Activated CD4-positive, CD25-positive, alpha-beta regulatory T cell treated with anti-CD3 and anti-CD28 coated beads, Interleukin-2, amount 50 U/mL, for 72 hours (primary cell): Measurements from ENCODE around the gene REXO4.
"Not testable (repeated sequence)": the region's sequence is repeated elsewhere in the genome, so short reads cannot be mapped to it uniquely, and the experiment has no call there.

Experiments used
- DNase-seq: peaks from one replicate; pipeline ENCODE4 v3.0.0; 2021

REXO4 gene

GRCh38 chr9:133385452-133385851, 32.4 kb downstream of the REXO4 start:
- DNase-seq = no peak

- DNase-seq = no peak
Measured at GRCh38 chr9:133384736-133385321, 33.0 kb downstream of the REXO4 start.

- no peak for DNase-seq
Measured at GRCh38 chr9:133383438-133383837, 34.4 kb downstream of the REXO4 start.

- DNase-seq = no peak
Measured at GRCh38 chr9:133382507-133383141, 35.2 kb downstream of the REXO4 start.

- DNase-seq = no peak
Measured at GRCh38 chr9:133380734-133381133, 37.1 kb downstream of the REXO4 start.

DNA sequence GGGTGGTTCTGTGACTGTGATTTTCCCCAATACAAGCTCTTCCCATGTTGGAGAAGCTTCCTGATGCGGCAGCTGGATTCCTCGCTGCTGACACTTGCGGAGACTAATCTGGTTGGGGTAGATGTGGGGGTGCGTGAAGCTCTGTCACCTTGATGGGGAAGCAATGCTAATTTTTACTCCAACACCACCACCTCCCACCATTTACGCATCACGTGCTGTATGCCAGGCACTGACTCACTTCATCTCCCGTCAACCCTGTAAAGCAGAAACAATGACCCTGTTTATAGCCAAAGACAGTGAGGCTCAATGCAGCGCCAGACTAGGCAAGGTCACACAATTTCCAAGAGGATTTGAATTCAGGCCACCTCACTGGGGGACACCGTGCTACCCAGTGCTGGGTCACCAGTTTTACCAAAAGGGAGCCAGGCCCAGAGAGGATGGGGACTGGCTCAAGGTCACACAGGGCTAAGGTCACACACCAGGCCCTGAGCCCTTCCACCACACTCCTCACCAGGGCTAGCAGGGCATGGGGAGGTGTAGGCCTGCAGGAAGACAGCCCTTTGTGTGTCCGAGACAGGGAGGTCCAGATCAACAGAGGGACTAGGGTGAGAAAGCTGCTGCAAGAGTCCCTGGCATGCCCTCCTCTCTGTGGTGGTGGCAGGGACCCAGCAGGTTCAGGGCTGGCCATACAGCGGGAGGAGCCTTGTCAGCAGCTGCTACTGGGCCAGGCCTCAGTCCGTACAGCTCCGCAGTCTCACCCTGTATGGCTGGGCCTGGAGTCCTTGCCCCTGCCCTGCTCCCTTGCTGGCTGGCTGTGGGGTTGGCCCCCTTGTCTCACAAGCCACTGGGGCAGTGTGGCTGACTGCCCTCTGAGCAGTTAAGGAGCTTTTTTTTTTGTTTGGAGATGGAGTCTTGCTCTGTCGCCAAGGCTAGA, 38.4 kb downstream of the REXO4 start:
- DNase-seq = no peak

DNA sequence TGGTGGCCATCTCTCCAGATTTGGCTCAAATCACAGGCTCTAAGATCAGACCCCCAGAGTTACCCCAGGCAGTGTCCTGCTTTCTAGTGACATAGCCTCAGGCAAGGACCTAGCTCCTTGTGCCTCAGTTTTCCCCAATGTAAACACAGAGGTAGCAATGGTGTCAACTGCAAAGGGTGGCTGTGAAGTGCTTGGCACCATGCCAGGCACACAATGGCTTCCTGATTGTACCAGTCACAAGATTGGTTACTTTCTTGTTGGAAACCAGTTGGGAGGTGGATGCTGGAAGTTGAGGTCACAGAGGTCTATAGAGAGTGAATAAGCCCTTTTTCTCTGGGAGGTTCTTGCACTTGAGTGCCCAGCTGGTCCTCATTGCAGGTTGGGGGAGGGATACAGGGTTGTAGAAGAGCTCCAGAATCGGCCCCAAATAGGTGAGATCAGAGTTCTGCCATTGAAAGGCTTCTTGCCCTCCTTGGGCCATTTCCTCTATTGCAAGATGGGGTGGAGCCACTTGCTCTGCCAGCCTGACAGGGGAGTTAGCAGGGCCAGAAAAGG, 39.3 kb downstream of the REXO4 start:
- no peak for DNase-seq

GRCh38 chr9:133377721-133378216, 40.0 kb downstream of the REXO4 start:
- no peak for DNase-seq

- DNase-seq = not testable (repeated sequence)
Measured at GRCh38 chr9:133377280-133377679, 40.5 kb downstream of the REXO4 start.

DNA sequence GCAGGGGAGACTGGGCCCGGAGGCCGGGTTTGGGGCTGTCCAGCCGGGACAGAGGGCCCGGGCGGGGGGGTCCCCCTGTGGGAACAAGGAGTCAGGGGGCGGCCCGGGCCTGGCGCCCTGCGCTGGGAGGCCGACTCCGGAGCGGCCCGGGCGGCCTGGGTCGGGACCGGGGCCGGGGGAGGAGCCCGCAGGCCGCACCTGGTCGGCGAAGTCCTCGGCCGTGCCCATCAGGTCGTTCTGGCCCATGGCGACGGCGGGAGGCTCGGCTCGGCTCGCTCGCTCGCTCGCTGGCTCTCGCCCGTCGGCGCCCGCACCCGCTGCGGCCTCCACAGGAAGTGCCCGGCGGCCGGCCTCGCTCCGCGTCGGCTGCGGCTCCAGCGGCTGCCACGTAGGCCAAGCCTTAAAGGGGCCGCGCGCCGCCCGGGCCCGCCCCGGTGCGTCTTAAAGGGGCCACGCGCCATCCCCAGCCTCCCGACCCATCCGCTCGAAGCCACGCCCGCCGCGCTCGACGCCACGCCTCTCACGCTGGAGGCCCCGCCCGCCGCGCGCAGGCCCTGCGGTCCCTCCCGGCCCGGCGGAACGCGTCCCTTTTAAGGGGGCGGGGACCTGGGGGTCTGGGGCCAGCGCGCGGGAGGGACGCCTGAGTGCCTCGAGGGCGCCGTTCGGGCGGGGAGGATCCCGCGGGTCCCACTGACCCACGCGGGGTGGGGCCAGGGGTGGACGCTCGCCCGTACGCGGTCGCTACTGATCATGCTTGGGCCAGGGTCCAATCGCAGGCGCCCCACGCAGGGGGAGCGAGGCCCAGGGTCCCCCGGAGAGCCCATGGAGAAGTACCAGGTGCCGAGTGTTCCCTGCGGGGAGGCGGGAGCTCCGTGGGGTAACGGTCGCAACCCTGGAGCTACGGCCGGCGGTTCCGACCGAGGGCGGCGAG, 41.8 kb downstream of the REXO4 start, which contains the start of the genes STKLD1 and SURF4:
STKLD1 (plus strand) TSS at position 643 of the 931 bp plus-strand sequence; CDS start at position 751, 108 bp downstream.
SURF4 (minus strand) TSS at position 337 of the 931 bp plus-strand sequence; CDS start at position 246, 91 bp downstream.
- DNase-seq = peak; percentile 98

- no peak for DNase-seq
Measured at GRCh38 chr9:133375116-133375723, 42.6 kb downstream of the REXO4 start.

DNA sequence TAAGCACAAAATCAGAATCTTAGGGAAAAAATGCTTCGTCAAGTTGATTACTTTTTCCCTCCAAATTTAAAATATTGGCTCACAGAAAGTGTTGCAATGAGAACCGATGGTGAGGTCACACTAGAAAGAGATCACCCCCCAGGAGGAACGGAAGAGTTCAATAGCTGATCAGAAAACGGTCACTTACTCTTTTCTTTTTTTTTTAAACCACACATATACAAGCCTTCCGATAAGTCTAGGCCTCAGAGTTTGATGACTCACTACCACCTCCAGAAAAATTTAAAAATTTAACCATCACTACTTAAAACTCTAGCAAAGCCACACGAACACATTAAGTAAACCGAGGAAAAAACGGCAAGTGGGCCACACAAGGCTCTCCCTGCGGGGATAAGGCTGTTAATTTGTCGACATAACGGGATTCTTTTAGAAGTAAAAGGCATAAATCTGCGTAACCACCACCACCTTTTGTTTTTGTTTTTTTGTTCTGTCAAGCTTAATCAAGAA, 43.1 kb downstream of the REXO4 start:
- DNase-seq = no peak

DNA sequence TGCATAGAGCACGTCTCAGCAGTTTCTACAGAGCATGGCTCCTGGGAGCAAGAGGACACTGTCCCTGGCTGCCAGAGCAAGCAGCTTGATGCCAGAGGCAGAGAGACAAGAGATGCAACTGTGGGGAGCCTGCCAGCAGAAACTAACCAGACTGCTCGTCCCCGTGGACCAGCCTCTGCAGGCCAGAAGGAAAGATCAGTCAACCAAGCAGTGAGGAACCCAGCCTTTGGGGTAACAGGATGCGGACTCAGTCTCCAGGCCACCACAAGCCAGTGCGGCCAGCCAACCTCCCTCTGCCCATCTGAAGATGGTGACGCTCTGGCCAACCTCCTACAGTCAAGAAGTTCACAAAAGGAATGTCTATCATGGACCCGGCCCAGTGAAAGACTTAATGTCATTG, 45.7 kb downstream of the REXO4 start:
- no peak for DNase-seq

DNA sequence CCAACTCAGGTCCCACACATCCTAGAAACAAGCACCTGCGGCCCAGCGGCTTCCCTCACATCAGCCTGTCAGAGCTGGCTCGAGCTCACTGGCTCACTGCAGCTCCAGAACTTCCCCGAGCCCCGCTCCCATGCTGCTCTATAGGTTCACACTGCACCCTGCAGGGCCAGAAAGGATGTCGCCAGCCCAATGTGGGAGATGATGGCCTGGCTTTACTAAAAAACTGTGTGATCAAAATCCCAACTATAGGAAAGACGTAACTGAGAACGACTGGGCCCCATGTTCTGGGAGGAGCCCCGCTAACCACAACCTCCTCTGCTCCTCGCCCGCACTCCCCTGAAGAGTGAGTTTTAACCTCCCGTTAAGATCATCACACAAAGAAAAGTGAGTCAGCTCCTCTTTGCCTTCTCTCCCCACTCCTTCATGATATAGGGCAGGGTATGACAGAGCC, 46.5 kb downstream of the REXO4 start:
- peak; percentile 67 for DNase-seq

- DNase-seq = no peak
Measured at GRCh38 chr9:133370685-133371084, 47.1 kb downstream of the REXO4 start.

- no peak for DNase-seq
Measured at GRCh38 chr9:133369933-133370332, 47.9 kb downstream of the REXO4 start.

DNA sequence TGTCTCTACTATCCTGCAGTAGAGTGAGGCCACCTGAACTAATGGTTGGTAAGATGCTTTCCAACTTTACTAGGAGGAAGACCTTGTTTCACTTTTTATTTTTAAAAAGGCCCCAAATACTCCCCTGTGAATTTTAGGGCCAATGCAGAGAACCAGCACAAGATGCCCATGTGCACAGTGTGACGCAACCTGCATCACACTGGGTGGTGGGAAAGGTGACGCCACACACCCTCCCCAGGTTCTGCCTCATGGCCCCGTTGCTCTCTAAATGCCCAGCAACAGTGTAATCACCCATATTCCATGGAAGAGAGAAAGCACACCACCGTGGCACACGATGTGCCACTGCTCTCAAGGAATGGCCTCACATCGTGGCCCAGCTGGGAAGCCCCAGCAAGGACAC, 48.4 kb downstream of the REXO4 start:
- no peak for DNase-seq

- no peak for DNase-seq
Measured at GRCh38 chr9:133368249-133368881, 49.4 kb downstream of the REXO4 start.

GRCh38 chr9:133367778-133368177, 50.0 kb downstream of the REXO4 start:
- DNase-seq = no peak

DNA sequence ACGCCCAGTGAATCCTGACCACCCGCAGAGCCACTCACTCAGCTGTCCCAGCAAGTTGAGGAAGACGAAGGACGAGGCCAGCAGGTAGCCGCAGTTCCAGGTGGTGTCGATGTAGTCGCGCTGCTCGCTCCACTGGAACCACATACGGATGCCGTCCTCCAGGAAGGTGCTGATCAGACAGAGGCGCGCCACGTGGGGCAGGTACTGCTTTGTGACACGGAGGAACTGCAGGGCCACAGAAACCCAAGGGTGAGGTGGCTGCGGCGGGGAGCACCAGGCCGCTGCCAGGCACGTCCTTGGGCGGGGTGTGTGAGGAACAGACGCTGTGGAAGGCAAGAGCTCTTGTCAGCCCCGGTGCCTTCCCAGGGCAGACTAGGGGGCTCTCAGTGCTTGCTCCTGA, 50.6 kb downstream of the REXO4 start:
- no peak for DNase-seq

- DNase-seq = no peak
Measured at GRCh38 chr9:133366435-133366834, 51.4 kb downstream of the REXO4 start.
